WERI-Rb-1 (cell line): ENCODE data around the gene C10orf105.

Experiments
- DNase-seq: peaks from one replicate; pipeline ENCODE4 v3.0.0-alpha.2; 2020
- H3K27ac ChIP-seq: fragments of 250-450 bp; sonication (Bioruptor Pico); 2 replicates; pipeline ENCODE4 v1.5.1; 2020; ENCODE audit warnings: mild to moderate bottlenecking, moderate library complexity
- H3K27me3 ChIP-seq: fragments of 250-450 bp; sonication (Bioruptor Pico); 2 replicates; pipeline ENCODE4 v1.5.1; 2021; ENCODE audit warnings: mild to moderate bottlenecking, low read depth, moderate library complexity; ENCODE audit not compliant: insufficient read depth, severe bottlenecking
- H3K36me3 ChIP-seq: fragments of 250-450 bp; sonication (Bioruptor Pico); 2 replicates; pipeline ENCODE4 v1.5.1; 2020; ENCODE audit warnings: mild to moderate bottlenecking, moderate library complexity
- H3K4me3 ChIP-seq: 2 replicates; pipeline ENCODE4 v1.5.1; 2011; ENCODE audit warnings: low read depth, mild to moderate bottlenecking, control low read depth, low read length
- H3K9me3 ChIP-seq: fragments of 250-450 bp; sonication (Bioruptor Pico); 2 replicates; pipeline ENCODE4 v1.5.1; 2021; ENCODE audit warnings: mild to moderate bottlenecking, moderate library complexity; ENCODE audit not compliant: severe bottlenecking
- TF ChIP-seq, protein P1 (sequence below): IDR thresholded peaks from 2 replicates; pipeline ENCODE4 v1.5.1; 2011; ENCODE audit warnings: low read depth, mild to moderate bottlenecking, control low read depth, inconsistent platforms, low read length

Gene C10orf105

DNA sequence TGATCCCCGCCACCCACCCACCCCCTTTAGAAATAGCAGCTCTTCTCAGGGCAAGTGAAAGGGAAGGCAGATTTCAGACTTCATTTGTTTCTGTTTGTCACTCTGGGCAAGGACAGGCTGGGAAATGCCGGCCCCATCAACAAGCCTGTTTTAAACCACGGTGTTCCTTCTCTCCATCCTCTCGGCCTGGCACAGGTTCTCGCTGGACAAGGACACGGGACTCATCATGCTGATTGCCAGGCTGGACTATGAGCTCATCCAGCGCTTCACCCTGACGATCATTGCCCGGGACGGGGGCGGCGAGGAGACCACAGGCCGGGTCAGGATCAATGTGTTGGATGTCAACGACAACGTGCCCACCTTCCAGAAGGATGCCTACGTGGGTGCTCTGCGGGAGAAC, 42.3 kb downstream of the C10orf105 start:
- no peak overlapping the region for H3K4me3 ChIP-seq
- TF ChIP-seq, protein P1, sequence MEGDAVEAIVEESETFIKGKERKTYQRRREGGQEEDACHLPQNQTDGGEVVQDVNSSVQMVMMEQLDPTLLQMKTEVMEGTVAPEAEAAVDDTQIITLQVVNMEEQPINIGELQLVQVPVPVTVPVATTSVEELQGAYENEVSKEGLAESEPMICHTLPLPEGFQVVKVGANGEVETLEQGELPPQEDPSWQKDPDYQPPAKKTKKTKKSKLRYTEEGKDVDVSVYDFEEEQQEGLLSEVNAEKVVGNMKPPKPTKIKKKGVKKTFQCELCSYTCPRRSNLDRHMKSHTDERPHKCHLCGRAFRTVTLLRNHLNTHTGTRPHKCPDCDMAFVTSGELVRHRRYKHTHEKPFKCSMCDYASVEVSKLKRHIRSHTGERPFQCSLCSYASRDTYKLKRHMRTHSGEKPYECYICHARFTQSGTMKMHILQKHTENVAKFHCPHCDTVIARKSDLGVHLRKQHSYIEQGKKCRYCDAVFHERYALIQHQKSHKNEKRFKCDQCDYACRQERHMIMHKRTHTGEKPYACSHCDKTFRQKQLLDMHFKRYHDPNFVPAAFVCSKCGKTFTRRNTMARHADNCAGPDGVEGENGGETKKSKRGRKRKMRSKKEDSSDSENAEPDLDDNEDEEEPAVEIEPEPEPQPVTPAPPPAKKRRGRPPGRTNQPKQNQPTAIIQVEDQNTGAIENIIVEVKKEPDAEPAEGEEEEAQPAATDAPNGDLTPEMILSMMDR = no peak
- DNase-seq = no peak
- H3K27me3 ChIP-seq = no peaks in the 10 kb centered on the region
- peaks cover 74% of the 10 kb centered on the region for H3K36me3 ChIP-seq
- H3K27ac ChIP-seq = no peak overlapping the region
- no peaks in the 10 kb centered on the region for H3K9me3 ChIP-seq

DNA sequence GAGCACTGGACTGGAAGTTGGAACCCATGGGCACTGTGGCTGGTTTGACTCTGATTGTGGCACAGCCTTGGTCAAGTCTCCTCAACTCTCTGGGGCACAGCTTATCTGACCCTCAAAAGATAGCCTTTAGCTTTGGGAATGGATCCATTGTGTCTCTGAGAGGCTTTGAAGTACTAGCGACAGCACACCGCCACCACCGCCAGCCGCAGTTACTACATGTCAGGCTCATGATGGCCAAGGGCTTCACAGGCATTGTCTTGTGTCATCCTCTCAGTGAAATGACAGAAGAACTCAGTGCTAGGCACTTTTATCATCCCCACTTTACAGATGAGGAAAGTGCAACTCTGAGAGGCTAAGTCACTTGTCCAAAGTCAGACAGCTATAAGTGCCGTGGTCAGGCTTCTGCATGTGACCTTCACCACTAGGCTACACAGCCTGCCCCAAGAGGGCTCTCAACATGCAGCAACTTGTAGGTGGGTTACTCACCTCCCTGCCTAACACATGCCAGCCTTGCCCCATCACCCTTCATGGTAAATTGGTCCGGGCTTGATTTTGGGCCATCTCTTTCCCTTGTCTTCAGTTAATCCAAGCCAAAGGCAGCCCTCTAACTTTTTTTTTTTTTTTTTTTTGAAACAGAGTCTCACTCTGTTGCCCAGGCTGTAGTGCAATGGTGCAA, 44.1 kb downstream of the C10orf105 start:
- Histone ChIP-seq H3K27ac (no peak overlapping the region), H3K27me3 (no peaks in the 10 kb centered on the region), H3K36me3 (peaks cover 59% of the 10 kb centered on the region), H3K9me3 (no peaks in the 10 kb centered on the region), H3K4me3 (no peak overlapping the region)
- no peak for DNase-seq
- TF ChIP-seq, protein P1 = no peak

DNA sequence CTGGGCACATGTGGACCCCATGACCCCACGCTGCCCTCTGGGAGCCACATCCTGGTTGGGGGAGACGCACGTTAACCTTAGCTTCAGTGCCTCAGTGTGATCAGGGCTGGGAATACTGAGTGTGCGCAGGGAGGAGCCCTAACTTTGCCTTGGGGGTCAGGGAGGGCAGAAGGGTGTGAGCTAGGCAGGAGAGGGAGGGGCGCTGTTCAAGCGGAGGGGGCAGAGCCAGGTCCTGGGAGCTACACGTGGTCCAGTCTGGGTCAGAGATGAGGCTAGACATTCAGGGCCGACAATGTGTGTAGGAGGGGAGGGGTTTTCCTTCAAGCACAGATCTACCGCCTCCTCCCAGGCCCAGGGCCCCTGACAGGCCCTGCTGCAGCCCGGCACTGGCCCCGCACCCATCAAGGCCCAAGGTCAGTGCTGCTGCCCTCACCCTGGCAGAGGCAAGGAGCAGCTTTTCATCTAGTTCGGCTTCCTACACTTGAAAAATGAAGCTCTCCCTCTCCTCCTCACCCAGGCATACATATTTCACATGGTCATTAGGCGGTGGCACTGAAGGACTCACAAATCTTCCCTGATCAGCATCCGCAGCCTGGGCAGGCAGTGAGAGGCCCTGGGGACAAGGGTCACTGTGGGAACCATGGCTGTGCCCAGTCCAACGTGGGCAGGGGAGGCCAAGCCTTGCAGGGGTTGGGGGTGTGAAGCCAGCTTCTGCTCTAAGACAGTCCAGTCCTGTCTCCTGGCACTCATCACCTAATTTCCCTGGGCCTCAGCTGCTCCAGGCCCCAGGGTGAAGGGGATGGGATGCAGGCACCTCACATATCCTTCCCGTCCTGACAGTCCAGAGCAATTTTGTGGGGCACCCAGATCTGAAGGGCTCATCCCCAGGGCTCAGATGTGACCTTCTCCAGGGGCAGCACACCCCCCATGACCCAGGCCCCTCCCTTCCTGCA, 47.3 kb downstream of the C10orf105 start:
- no peak for DNase-seq
- TF ChIP-seq, protein P1 = no peak
- H3K27ac ChIP-seq = no peak overlapping the region
- no peak overlapping the region for H3K4me3 ChIP-seq
- H3K27me3 ChIP-seq = no peaks in the 10 kb centered on the region
- H3K36me3 ChIP-seq = peaks cover 31% of the 10 kb centered on the region
- no peaks in the 10 kb centered on the region for H3K9me3 ChIP-seq

DNA sequence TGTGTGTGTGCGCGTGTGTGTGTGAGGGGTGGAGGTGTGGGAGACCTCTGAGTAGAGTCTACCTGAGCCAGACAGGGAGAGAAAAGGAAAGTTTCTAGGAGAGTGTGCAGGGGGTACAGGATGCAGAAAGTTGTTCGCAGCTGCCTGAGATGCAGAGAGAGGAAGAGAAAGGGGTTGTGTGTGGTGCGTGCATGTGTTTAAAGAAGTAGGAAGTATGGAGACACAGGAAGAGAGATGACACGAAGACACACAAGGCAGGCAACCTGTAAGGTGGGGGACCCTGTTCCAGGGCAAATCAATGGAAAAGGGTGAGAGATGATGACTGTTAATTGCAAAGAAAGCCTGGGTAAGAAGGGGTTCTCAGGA, 52.2 kb downstream of the C10orf105 start:
- TF ChIP-seq, protein P1 = no peak
- Histone ChIP-seq H3K27me3 (no peaks in the 10 kb centered on the region), H3K27ac (no peak overlapping the region), H3K36me3 (peaks cover 3% of the 10 kb centered on the region), H3K9me3 (no peaks in the 10 kb centered on the region), H3K4me3 (no peak overlapping the region)
- DNase-seq = no peak

DNA sequence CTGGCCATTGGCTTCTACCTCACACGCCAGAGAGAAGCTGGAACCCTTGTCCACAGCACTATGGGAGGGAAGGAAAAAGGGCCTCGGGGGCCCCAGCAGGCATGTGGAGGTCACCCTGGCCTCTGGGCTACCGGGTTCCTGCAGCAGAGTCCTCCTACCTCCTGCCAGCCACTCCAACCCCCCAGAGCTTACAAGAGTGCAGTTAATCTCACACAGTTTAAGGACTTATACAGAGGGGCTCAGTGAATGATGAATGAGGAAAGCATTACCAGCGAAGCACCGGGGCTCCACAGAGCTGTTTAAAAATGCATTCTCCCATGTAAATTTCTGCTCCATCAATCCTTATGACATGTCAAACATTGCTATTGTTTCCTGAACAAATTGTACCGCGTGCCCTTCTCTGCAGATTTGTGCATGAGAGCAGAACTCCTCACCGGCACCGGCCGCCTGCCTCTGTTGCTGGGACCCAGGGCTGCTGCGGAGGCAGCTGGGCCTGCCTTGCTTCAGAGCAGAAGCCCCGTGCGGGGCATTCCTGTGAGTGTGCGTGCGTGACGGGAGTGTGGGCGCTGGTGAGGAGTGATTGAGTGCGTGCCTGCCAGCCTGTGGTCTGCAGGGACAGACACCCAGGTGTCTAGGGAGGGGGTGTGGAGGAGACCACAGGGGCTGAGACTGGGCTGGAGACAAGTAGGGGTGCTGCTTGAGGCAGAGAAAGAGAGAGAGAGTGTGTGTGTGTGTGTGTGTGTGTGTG, 52.8 kb downstream of the C10orf105 start:
- Histone ChIP-seq H3K9me3 (no peaks in the 10 kb centered on the region), H3K27me3 (no peaks in the 10 kb centered on the region), H3K4me3 (no peak overlapping the region), H3K36me3 (peaks cover 3% of the 10 kb centered on the region), H3K27ac (peak overlapping the region; percentile 50)
- TF ChIP-seq, protein P1 = no peak
- DNase-seq = peak; percentile 76
